HEK293 (cell line): ENCODE measurements around the gene ZSWIM6.

ENCODE experiments used
- BCL11A ChIP-seq: fragments of 450-650 bp; formaldehyde crosslinking; IDR thresholded peaks from 2 replicates; pipeline ENCODE4 v1.5.1; 2016; ENCODE audit warnings: low read depth, missing biosample characterization, missing genetic modification characterization
- KLF10 ChIP-seq: fragments of 450-650 bp; IDR thresholded peaks from 2 replicates; pipeline ENCODE4 v1.5.1; 2018; ENCODE audit warnings: missing biosample characterization, mild to moderate bottlenecking, missing genetic modification characterization
- KLF9 ChIP-seq: fragments of 450-650 bp; formaldehyde crosslinking; IDR thresholded peaks from 2 replicates; pipeline ENCODE4 v1.5.1; 2016; ENCODE audit warnings: missing biosample characterization, missing genetic modification characterization, low read depth
- MYNN ChIP-seq: fragments of 450-650 bp; formaldehyde crosslinking; IDR thresholded peaks from 2 replicates; pipeline ENCODE4 v1.5.1; 2016; ENCODE audit warnings: missing biosample characterization, missing genetic modification characterization, borderline replicate concordance
- REPIN1 ChIP-seq: fragments of 450-650 bp; formaldehyde crosslinking; IDR thresholded peaks from 2 replicates; pipeline ENCODE4 v1.5.1; 2017; ENCODE audit warnings: missing biosample characterization, missing genetic modification characterization, low read depth
- SP7 ChIP-seq: fragments of 450-650 bp; formaldehyde crosslinking; IDR thresholded peaks from 2 replicates; pipeline ENCODE4 v1.5.1; 2016; ENCODE audit warnings: missing biosample characterization, missing genetic modification characterization
- ZBTB21 ChIP-seq: fragments of 450-650 bp; formaldehyde crosslinking; IDR thresholded peaks from 2 replicates; pipeline ENCODE4 v1.5.1; 2017; ENCODE audit warnings: missing biosample characterization, missing genetic modification characterization
- ZBTB8A ChIP-seq: fragments of 450-650 bp; formaldehyde crosslinking; IDR thresholded peaks from 2 replicates; pipeline ENCODE4 v1.5.1; 2016; ENCODE audit warnings: missing biosample characterization, missing genetic modification characterization
- ZFP41 ChIP-seq: fragments of 450-650 bp; formaldehyde crosslinking; IDR thresholded peaks from 2 replicates; pipeline ENCODE4 v1.5.1; 2016; ENCODE audit warnings: missing biosample characterization, missing genetic modification characterization, borderline replicate concordance
- ZNF10 ChIP-seq: fragments of 450-650 bp; formaldehyde crosslinking; IDR thresholded peaks from 2 replicates; pipeline ENCODE4 v1.5.1; 2017; ENCODE audit warnings: missing biosample characterization, missing genetic modification characterization
- ZNF2 ChIP-seq: fragments of 450-650 bp; formaldehyde crosslinking; IDR thresholded peaks from 2 replicates; pipeline ENCODE4 v1.5.1; 2016; ENCODE audit warnings: missing biosample characterization, missing genetic modification characterization
- ZNF335 ChIP-seq: fragments of 450-650 bp; formaldehyde crosslinking; conservative IDR thresholded peaks from 2 replicates; pipeline ENCODE4 v1.5.1; 2016; ENCODE audit warnings: missing biosample characterization, missing genetic modification characterization
- ZNF366 ChIP-seq: fragments of 450-650 bp; formaldehyde crosslinking; conservative IDR thresholded peaks from 2 replicates; pipeline ENCODE4 v1.5.1; 2016; ENCODE audit warnings: missing biosample characterization, missing genetic modification characterization
- ZNF423 ChIP-seq: fragments of 450-650 bp; formaldehyde crosslinking; IDR thresholded peaks from 2 replicates; pipeline ENCODE4 v1.5.1; 2016; ENCODE audit warnings: missing biosample characterization, missing genetic modification characterization
- ZNF501 ChIP-seq: fragments of 450-650 bp; formaldehyde crosslinking; IDR thresholded peaks from 2 replicates; pipeline ENCODE4 v1.5.1; 2016; ENCODE audit warnings: missing biosample characterization, missing genetic modification characterization
- ZNF600 ChIP-seq: fragments of 450-650 bp; formaldehyde crosslinking; IDR thresholded peaks from 2 replicates; pipeline ENCODE4 v1.5.1; 2016; ENCODE audit warnings: missing biosample characterization, missing genetic modification characterization
- ZNF610 ChIP-seq: fragments of 450-650 bp; formaldehyde crosslinking; IDR thresholded peaks from 2 replicates; pipeline ENCODE4 v1.5.1; 2016; ENCODE audit warnings: missing biosample characterization, missing genetic modification characterization, borderline replicate concordance
- ZNF660 ChIP-seq: fragments of 450-650 bp; IDR thresholded peaks from 2 replicates; pipeline ENCODE4 v1.5.1; 2018; ENCODE audit warnings: missing biosample characterization, mild to moderate bottlenecking, missing genetic modification characterization
- ZNF830 ChIP-seq: fragments of 450-650 bp; IDR thresholded peaks from 2 replicates; pipeline ENCODE4 v1.5.0; 2018; ENCODE audit warnings: missing biosample characterization, missing genetic modification characterization, low read depth, mild to moderate bottlenecking, moderate library complexity
- ZNF837 ChIP-seq: fragments of 450-650 bp; formaldehyde crosslinking; IDR thresholded peaks from 2 replicates; pipeline ENCODE4 v1.5.1; 2016; ENCODE audit warnings: missing biosample characterization, missing genetic modification characterization
- TF ChIP-seq, protein P1 (sequence below): fragments of 450-650 bp; formaldehyde crosslinking; IDR thresholded peaks from 2 replicates; pipeline ENCODE4 v1.5.1; 2016; ENCODE audit warnings: missing biosample characterization, missing genetic modification characterization
- TF ChIP-seq, protein P2 (sequence below): fragments of 450-650 bp; formaldehyde crosslinking; IDR thresholded peaks from 2 replicates; pipeline ENCODE4 v1.5.1; 2016; ENCODE audit warnings: missing biosample characterization, missing genetic modification characterization
- TF ChIP-seq, protein P3 (sequence below): fragments of 450-650 bp; formaldehyde crosslinking; IDR thresholded peaks from 2 replicates; pipeline ENCODE4 v1.5.1; 2016; ENCODE audit warnings: missing biosample characterization, missing genetic modification characterization
- TF ChIP-seq, protein P4 (sequence below): fragments of 450-650 bp; formaldehyde crosslinking; IDR thresholded peaks from 2 replicates; pipeline ENCODE4 v1.5.1; 2016; ENCODE audit warnings: missing biosample characterization, missing genetic modification characterization
- TF ChIP-seq, protein P5 (sequence below): fragments of 450-650 bp; formaldehyde crosslinking; IDR thresholded peaks from 2 replicates; pipeline ENCODE4 v1.5.1; 2016; ENCODE audit warnings: missing biosample characterization, missing genetic modification characterization
- TF ChIP-seq, protein P6 (sequence below): fragments of 450-650 bp; formaldehyde crosslinking; IDR thresholded peaks from 2 replicates; pipeline ENCODE4 v1.5.1; 2016; ENCODE audit warnings: missing biosample characterization, missing genetic modification characterization

Gene ZSWIM6

DNA sequence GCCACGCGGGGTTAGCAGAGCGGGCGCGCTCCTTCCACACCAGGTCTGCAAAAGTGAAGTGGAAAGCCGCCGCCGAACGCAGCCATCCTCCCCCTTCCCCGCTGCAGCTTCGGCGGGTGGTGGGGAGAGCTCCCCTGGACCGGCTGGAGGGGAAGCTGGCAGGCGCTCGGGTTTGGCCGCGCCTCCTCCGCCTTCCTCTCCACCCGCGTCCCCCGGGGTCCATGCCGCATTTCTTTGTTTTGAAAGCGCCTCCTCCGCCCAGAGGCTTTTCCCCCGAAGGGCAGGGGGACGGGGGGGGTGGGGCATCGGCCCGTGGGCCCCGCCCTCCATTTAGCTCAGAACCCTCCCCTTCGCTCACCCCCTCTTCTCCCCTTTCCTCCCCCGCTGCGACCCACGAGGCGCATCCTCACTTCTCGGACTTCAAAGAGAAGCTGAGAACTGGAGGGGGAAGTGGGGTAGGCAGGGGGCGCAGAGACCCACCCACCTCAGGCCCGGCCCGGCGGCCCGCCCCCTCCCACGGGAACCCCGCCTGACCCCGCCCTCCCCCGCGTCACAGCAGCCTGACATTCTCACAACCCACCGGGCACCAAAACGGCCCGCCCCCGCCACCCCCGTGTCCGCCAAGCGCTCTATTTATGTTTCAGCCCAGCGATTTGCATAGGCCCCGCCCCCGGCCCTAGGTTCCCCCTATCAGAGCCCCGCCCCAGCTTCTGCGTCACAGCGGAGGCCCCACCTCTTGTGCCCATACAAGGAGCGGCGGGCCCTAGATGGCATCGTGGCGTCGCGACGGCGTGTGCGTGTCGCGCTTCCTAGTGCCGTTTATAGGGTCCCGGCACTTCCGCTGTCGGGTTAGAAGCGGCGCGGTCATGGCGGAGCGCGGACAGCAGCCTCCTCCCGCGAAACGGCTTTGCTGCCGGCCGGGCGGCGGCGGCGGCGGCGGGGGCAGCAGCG lies at the start of gene ZSWIM6 (continued):
- TF ChIP-seq ZNF2 (tag by site-specific recombination) = 0 out of 2 replicates have a peak, but pooled peaks have one; percentile 75
- 0 out of 2 replicates have a peak, but pooled peaks have one; percentile 21 for TF ChIP-seq BCL11A (tag by site-specific recombination)
- TF ChIP-seq ZFP41 (tag by site-specific recombination) = no peak
- TF ChIP-seq ZNF335 (tag by site-specific recombination) = peak; percentile 49
- TF ChIP-seq ZNF660 (tag by site-specific recombination) = peak; percentile 32; the same call in 1 of the 2 replicates
- TF ChIP-seq KLF9 (tag by site-specific recombination) = peak; percentile 93
- peak; percentile 79; the same call in 1 of the 2 replicates for TF ChIP-seq ZNF600 (tag by site-specific recombination)
- TF ChIP-seq ZNF610 (tag by site-specific recombination) = 0 out of 2 replicates have a peak, but pooled peaks have one; percentile 37
- TF ChIP-seq, protein P1, sequence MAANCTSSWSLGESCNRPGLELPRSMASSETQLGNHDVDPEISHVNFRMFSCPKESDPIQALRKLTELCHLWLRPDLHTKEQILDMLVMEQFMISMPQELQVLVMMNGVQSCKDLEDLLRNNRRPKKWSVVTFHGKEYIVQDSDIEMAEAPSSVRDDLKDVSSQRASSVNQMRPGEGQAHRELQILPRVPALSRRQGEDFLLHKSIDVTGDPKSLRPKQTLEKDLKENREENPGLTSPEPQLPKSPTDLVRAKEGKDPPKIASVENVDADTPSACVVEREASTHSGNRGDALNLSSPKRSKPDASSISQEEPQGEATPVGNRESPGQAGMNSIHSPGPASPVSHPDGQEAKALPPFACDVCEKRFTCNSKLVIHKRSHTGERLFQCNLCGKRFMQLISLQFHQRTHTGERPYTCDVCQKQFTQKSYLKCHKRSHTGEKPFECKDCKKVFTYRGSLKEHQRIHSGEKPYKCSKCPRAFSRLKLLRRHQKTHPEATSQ (tag by site-specific recombination) = 0 out of 2 replicates have a peak, but pooled peaks have one; percentile 19
- TF ChIP-seq, protein P2, sequence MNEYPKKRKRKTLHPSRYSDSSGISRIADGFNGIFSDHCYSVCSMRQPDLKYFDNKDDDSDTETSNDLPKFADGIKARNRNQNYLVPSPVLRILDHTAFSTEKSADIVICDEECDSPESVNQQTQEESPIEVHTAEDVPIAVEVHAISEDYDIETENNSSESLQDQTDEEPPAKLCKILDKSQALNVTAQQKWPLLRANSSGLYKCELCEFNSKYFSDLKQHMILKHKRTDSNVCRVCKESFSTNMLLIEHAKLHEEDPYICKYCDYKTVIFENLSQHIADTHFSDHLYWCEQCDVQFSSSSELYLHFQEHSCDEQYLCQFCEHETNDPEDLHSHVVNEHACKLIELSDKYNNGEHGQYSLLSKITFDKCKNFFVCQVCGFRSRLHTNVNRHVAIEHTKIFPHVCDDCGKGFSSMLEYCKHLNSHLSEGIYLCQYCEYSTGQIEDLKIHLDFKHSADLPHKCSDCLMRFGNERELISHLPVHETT (tag by site-specific recombination) = no peak; the same call in 1 of the 2 replicates
- no peak for TF ChIP-seq ZNF830 (tag by site-specific recombination)
- TF ChIP-seq, protein P3, sequence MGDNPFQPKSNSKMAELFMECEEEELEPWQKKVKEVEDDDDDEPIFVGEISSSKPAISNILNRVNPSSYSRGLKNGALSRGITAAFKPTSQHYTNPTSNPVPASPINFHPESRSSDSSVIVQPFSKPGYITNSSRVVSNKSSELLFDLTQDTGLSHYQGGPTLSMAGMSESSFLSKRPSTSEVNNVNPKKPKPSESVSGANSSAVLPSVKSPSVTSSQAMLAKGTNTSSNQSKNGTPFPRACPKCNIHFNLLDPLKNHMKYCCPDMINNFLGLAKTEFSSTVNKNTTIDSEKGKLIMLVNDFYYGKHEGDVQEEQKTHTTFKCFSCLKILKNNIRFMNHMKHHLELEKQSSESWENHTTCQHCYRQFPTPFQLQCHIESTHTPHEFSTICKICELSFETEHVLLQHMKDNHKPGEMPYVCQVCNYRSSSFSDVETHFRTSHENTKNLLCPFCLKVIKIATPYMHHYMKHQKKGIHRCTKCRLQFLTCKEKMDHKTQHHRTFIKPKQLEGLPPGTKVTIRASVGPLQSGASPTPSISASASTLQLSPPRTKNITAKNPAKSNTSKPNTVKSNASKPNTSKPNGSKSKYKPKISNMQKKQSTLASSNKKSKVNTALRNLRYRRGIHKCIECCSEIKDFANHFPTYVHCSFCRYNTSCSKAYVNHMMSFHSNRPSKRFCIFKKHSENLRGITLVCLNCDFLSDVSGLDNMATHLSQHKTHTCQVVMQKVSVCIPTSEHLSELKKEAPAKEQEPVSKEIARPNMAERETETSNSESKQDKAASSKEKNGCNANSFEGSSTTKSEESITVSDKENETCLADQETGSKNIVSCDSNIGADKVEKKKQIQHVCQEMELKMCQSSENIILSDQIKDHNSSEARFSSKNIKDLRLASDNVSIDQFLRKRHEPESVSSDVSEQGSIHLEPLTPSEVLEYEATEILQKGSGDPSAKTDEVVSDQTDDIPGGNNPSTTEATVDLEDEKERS = no peak
- TF ChIP-seq, protein P4, sequence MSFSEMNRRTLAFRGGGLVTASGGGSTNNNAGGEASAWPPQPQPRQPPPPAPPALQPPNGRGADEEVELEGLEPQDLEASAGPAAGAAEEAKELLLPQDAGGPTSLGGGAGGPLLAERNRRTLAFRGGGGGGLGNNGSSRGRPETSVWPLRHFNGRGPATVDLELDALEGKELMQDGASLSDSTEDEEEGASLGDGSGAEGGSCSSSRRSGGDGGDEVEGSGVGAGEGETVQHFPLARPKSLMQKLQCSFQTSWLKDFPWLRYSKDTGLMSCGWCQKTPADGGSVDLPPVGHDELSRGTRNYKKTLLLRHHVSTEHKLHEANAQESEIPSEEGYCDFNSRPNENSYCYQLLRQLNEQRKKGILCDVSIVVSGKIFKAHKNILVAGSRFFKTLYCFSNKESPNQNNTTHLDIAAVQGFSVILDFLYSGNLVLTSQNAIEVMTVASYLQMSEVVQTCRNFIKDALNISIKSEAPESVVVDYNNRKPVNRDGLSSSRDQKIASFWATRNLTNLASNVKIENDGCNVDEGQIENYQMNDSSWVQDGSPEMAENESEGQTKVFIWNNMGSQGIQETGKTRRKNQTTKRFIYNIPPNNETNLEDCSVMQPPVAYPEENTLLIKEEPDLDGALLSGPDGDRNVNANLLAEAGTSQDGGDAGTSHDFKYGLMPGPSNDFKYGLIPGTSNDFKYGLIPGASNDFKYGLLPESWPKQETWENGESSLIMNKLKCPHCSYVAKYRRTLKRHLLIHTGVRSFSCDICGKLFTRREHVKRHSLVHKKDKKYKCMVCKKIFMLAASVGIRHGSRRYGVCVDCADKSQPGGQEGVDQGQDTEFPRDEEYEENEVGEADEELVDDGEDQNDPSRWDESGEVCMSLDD = peak; percentile 87
- peak; percentile 56; the same call in 1 of the 2 replicates for TF ChIP-seq ZNF423 (tag by site-specific recombination)
- TF ChIP-seq, protein P5, sequence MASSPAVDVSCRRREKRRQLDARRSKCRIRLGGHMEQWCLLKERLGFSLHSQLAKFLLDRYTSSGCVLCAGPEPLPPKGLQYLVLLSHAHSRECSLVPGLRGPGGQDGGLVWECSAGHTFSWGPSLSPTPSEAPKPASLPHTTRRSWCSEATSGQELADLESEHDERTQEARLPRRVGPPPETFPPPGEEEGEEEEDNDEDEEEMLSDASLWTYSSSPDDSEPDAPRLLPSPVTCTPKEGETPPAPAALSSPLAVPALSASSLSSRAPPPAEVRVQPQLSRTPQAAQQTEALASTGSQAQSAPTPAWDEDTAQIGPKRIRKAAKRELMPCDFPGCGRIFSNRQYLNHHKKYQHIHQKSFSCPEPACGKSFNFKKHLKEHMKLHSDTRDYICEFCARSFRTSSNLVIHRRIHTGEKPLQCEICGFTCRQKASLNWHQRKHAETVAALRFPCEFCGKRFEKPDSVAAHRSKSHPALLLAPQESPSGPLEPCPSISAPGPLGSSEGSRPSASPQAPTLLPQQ (tag by site-specific recombination) = 0 out of 2 replicates have a peak, but pooled peaks have one; percentile 46
- TF ChIP-seq, protein P6, sequence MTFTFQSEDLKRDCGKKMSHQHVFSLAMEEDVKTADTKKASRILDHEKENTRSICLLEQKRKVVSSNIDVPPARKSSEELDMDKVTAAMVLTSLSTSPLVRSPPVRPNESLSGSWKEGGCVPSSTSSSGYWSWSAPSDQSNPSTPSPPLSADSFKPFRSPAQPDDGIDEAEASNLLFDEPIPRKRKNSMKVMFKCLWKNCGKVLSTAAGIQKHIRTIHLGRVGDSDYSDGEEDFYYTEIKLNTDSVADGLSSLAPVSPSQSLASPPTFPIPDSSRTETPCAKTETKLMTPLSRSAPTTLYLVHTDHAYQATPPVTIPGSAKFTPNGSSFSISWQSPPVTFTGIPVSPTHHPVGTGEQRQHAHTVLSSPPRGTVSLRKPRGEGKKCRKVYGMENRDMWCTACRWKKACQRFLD (tag by site-specific recombination) = no peak
- TF ChIP-seq ZNF10 (tag by site-specific recombination) = no peak
- no peak for TF ChIP-seq MYNN (tag by site-specific recombination)
- TF ChIP-seq KLF10 = peak; percentile 90
- TF ChIP-seq ZNF366 (tag by site-specific recombination) = peak; percentile 96
- peak; percentile 89 for TF ChIP-seq SP7 (tag by site-specific recombination)
- TF ChIP-seq ZNF501 = peak; percentile 79; the same call in 1 of the 2 replicates
- TF ChIP-seq REPIN1 = no peak
- peak; percentile 95 for TF ChIP-seq ZBTB21 (tag by site-specific recombination)
- TF ChIP-seq ZNF837 = peak; percentile 10; the same call in 1 of the 2 replicates
- peak; percentile 80 for TF ChIP-seq ZBTB8A
